MG63 (cell line): ENCODE measurements around the gene LOC128125822. TPM values are rescaled to one million over a fixed set of nuclear protein-coding genes. Genes with fewer than 3 reads are reported as not detected.
A peak's percentile ranks its signal among the peaks of the same experiment; 100 is the strongest.

ENCODE experiments used
- DNase-seq: peaks from one replicate; pipeline ENCODE4 v3.0.0-alpha.2; 2020
- H3K27me3 ChIP-seq: fragments of 250-450 bp; sonication (Bioruptor Pico); 2 replicates; pipeline ENCODE4 v1.5.1; 2020; ENCODE audit warnings: mild to moderate bottlenecking, moderate library complexity
- H3K36me3 ChIP-seq: fragments of 250-450 bp; sonication (Bioruptor Pico); 2 replicates; pipeline ENCODE4 v1.5.1; 2020; ENCODE audit warnings: mild to moderate bottlenecking, moderate library complexity
- H3K4me3 ChIP-seq: fragments of 250-450 bp; sonication (Bioruptor Pico); 2 replicates; pipeline ENCODE4 v1.5.1; 2020; ENCODE audit warnings: mild to moderate bottlenecking, moderate library complexity
- H3K9me3 ChIP-seq: fragments of 250-450 bp; sonication (Bioruptor Pico); 2 replicates; pipeline ENCODE4 v1.5.1; 2020; ENCODE audit warnings: mild to moderate bottlenecking, moderate library complexity
- total RNA-seq: library from RNA; depleted of rRNA; stranded (reverse); fragments of >200 nt; shearing (Covaris generic); gene quantifications from 2 replicates; pipeline ENCODE4 v1.2.3, GENCODE V29; 2014; ENCODE audit warnings: low replicate concordance; rRNA removed

The LOC128125822 gene

GRCh38 chr6:63598049-63599036 lies 26.1 kb downstream of the LOC128125822 start:
- peak; percentile 49 for DNase-seq
- H3K27me3 ChIP-seq: no peaks in the 10 kb centered on the region
- peak overlapping the region; percentile 41 for H3K4me3 ChIP-seq
- H3K9me3 ChIP-seq: no peaks in the 10 kb centered on the region
- no peaks in the 10 kb centered on the region for H3K36me3 ChIP-seq

- Histone ChIP-seq H3K9me3 (no peaks in the 10 kb centered on the region), H3K4me3 (no peak overlapping the region), H3K36me3 (no peaks in the 10 kb centered on the region), H3K27me3 (no peaks in the 10 kb centered on the region)
- no peak for DNase-seq
Observed at GRCh38 chr6:63599243-63599642, 27.0 kb downstream of the LOC128125822 start.

- Histone ChIP-seq H3K9me3 (no peaks in the 10 kb centered on the region), H3K4me3 (no peak overlapping the region), H3K27me3 (no peaks in the 10 kb centered on the region), H3K36me3 (no peaks in the 10 kb centered on the region)
- DNase-seq: no peak
Observed at GRCh38 chr6:63600136-63600535, 27.9 kb downstream of the LOC128125822 start.

DNA sequence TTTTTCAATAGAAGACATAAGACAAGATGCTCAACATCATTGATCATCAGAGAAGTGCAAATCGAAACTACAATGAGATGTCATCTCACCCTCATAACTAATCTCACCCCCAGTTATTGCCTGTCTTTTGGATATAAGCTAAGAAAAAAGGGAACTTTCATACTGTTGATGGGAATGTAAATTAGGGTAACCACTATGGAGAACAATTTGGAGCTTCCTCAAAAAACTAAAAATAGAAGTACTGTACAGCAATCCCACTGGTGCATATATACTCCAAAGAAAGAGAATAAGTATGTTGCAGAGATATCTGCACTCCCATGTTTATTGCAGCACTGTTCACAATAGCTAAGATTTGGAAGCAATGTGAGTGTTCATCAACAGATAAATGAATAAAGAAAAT lies 37.0 kb downstream of the LOC128125822 start:
- no peak for DNase-seq
- Histone ChIP-seq H3K36me3 (no peaks in the 10 kb centered on the region), H3K27me3 (no peaks in the 10 kb centered on the region)

DNA sequence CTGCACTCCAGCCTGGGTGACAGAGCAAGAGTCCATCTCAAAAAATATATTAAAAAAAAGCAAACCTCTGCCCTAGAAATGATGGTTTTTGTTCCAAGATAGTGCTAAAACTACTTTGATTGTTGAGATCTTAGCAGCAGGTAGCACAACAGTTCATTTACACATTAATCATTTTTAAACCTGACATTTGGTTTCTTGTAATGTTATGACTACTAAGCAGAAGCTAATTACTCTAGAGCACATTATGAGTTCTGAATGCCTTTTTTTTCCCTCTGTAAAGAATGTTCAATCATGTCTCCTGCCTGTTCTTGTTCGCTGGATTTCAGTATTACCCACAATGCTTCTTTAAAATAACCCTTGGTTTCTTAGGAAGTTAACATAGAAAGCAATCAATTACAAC lies 38.7 kb downstream of the LOC128125822 start:
- H3K27me3 ChIP-seq: no peaks in the 10 kb centered on the region
- no peaks in the 10 kb centered on the region for H3K36me3 ChIP-seq
- DNase-seq: no peak
- no peak overlapping the region for H3K4me3 ChIP-seq
- no peaks in the 10 kb centered on the region for H3K9me3 ChIP-seq

More for the DNA sequence above, 37.0 kb downstream of the LOC128125822 start:
- Histone ChIP-seq H3K4me3 (no peak overlapping the region), H3K9me3 (no peaks in the 10 kb centered on the region)

DNA sequence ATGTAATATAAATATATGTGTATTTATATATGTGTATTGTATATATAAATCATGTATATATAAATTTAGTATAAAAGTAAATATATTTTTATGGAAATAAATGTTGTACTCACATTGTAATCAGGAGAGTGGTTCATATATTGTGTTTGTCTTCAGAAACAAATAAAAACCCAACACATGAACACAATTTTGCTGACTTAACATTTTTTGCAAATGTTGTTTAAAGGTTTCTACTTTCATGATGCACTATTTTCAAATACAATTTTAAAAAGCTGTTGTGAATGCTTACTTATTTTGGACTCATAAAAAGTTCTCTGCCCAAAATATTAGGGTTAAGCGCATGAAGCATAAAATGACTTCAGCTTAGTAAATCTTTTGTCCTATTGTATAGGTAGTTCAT lies 39.3 kb downstream of the LOC128125822 start:
- no peak for DNase-seq
- no peaks in the 10 kb centered on the region for H3K36me3 ChIP-seq
- no peaks in the 10 kb centered on the region for H3K27me3 ChIP-seq
- H3K4me3 ChIP-seq: no peak overlapping the region
- H3K9me3 ChIP-seq: no peaks in the 10 kb centered on the region

DNA sequence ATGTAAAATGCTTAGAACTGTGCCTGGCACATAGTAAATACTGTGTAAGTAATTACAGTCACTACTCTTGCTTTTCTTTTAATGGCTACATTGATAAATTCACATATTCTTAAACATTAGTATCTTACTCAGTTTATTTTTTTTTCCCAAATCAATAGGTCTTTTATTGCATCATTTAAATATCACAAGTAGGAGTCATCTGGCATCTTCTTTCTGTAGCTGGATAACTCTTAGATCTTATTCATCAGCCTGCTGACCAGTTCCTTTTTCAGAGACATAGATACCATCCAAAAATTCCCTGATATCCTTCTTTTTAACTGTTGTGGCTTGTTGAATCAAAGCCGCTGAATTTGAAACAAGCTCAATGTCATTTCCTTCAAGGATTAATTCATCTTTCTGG lies 43.3 kb downstream of the LOC128125822 start:
- no peaks in the 10 kb centered on the region for H3K9me3 ChIP-seq
- H3K36me3 ChIP-seq: no peaks in the 10 kb centered on the region
- no peak for DNase-seq
- H3K27me3 ChIP-seq: no peaks in the 10 kb centered on the region
- no peak overlapping the region for H3K4me3 ChIP-seq

Other genes starting within 250 kb of the LOC128125822 start
- gene PTP4A1, start within 50 bp of the LOC128125822 start, total RNA-seq: 4.9 and 8.8 TPM in 2 replicates
- 10.0 and 25.3 TPM in 2 replicates for gene PHF3, start 63.3 kb downstream of the LOC128125822 start, total RNA-seq